BJ (cell line): ENCODE results near the gene CCDC57. TPM values are rescaled to one million over a fixed set of nuclear protein-coding genes. Genes with fewer than 3 reads are reported as not detected.

Source experiments
- CTCF ChIA-PET: fragments of 350-600 bp; formaldehyde crosslinking; extraction: SDS; loops from one replicate; lab custom pipeline; 2021; ENCODE audit warnings: antibody characterized with exemption, inconsistent platforms; lab: Yijun Ruan, JAX
- POLR2A ChIA-PET: fragments of 300-600 bp; sonication (Branson Sonifier 250); formaldehyde crosslinking; extraction: SDS; loops from one replicate; lab custom pipeline; 2021; ENCODE audit warnings: antibody characterized with exemption; lab: Charles Lee
- DNase-seq: peaks from one replicate; pipeline ENCODE4 v3.0.0-alpha.2; 2011; ENCODE audit warnings: low read depth
- H3K27me3 ChIP-seq: 2 replicates; pipeline ENCODE4 v1.6.0; 2011; ENCODE audit warnings: low read length; ENCODE audit not compliant: control insufficient read depth, insufficient read depth
- H3K36me3 ChIP-seq: 2 replicates; pipeline ENCODE4 v1.5.1; 2011; ENCODE audit warnings: low read length; ENCODE audit not compliant: control insufficient read depth, insufficient read depth
- H3K4me3 ChIP-seq: 2 replicates; pipeline ENCODE4 v1.5.1; 2011; ENCODE audit warnings: low read depth, mild to moderate bottlenecking, control low read depth, low read length
- CTCF ChIP-seq: IDR thresholded peaks from 2 replicates; pipeline ENCODE4 v1.5.1; 2011; ENCODE audit warnings: low read depth, mild to moderate bottlenecking, control low read depth, inconsistent platforms, low read length, moderate library complexity; ENCODE audit not compliant: insufficient read depth
- polyA plus RNA-seq: library from polyadenylated mRNA; depleted of rRNA; stranded (reverse); fragments of >200 nt; gene quantifications from 2 replicates; pipeline ENCODE4 v1.2.3, GENCODE V29; 2011

CCDC57 gene
- polyA plus RNA-seq, 1 experiment, result 15.4 TPM

GRCh38 chr17:82100502-82101298 is 111.9 kb downstream of the CCDC57 start:
- no peak for DNase-seq
- no peak for TF ChIP-seq CTCF
- Histone ChIP-seq H3K27me3 (no peaks in the 10 kb centered on the region), H3K4me3 (no peak overlapping the region), H3K36me3 (peaks cover 4% of the 10 kb centered on the region; the same call in 1 of the 2 replicates)
- POLR2A ChIA-PET, result no interaction called here
- CTCF ChIA-PET, result no interaction called here

GRCh38 chr17:82098939-82099763 is 113.5 kb downstream of the CCDC57 start:
- H3K4me3 ChIP-seq, result peak overlapping the region; percentile 49
- no peak for DNase-seq
- H3K27me3 ChIP-seq, result no peaks in the 10 kb centered on the region
- peaks cover 13% of the 10 kb centered on the region for H3K36me3 ChIP-seq
- POLR2A ChIA-PET, result no interaction called here
- CTCF ChIA-PET, result interaction anchor here (1.0 to 1.8 kb wide), 4 partner anchors 20 to 416 kb away, joined by 3 to 6 read pairs (median 4); no protein-coding TSS in a partner anchor
- TF ChIP-seq CTCF, result no peak

- DNase-seq, result peak; percentile 60
- peak; percentile 53 for TF ChIP-seq CTCF
- peak within 1 kb of the TSS; percentile 76 for H3K4me3 ChIP-seq
- H3K27me3 ChIP-seq, result no peaks in the 10 kb centered on the region
- POLR2A ChIA-PET, result no interaction called here
- CTCF ChIA-PET, result interaction anchor here (0.6 to 1.8 kb wide), 6 partner anchors 16 to 417 kb away, joined by 3 to 6 read pairs (median 3); partner anchors contain the start of gene NOTUM
- H3K36me3 ChIP-seq, result peaks cover 17% of the 10 kb centered on the region
These were observed 114.3 kb downstream of the CCDC57 start, which contains the start of gene FASN for GRCh38 chr17:82098169-82098938. TSS of gene FASN (minus strand) at chr17:82098236. CDS start at chr17:82096445, 1,791 bp downstream.

- H3K36me3 ChIP-seq, result peaks cover 22% of the 10 kb centered on the region
- TF ChIP-seq CTCF, result no peak
- no peaks in the 10 kb centered on the region for H3K27me3 ChIP-seq
- peak overlapping the region; percentile 76 for H3K4me3 ChIP-seq
- DNase-seq, result no peak
- CTCF ChIA-PET, result interaction anchor here (1.2 to 1.8 kb wide), 2 partner anchors 22 to 58 kb away, joined by 4 to 6 read pairs; no protein-coding TSS in a partner anchor
- POLR2A ChIA-PET, result no interaction called here
These were observed 114.8 kb downstream of the CCDC57 start for GRCh38 chr17:82097919-82098168.
